ENCODE measurements around the gene ICAM2.
A peak's percentile ranks its signal among the peaks of the same experiment; 100 is the strongest.

ICAM2 gene

DNA sequence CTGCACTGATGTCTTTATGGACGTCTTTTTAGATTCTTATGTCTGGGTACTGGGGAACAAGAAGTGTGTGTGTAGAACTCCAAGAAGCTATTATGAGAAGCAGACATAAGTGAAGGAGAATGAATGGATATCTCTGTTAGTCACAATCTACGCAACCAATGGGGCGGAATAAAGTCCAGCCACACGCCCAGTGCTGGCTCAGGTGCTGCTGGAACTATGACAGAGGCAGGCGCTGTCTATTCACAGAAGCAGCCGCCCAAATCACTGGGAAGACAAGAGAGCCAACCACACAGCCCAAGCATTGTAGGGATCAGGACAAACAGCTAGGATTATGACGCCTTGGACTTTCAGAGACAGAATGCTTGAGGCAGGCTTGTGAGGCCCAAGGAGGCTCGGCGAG is 43.9 kb upstream of the ICAM2 start:
- H3K27ac Mint-ChIP-seq: no peak overlapping the region
- TF ChIP-seq, protein P1, sequence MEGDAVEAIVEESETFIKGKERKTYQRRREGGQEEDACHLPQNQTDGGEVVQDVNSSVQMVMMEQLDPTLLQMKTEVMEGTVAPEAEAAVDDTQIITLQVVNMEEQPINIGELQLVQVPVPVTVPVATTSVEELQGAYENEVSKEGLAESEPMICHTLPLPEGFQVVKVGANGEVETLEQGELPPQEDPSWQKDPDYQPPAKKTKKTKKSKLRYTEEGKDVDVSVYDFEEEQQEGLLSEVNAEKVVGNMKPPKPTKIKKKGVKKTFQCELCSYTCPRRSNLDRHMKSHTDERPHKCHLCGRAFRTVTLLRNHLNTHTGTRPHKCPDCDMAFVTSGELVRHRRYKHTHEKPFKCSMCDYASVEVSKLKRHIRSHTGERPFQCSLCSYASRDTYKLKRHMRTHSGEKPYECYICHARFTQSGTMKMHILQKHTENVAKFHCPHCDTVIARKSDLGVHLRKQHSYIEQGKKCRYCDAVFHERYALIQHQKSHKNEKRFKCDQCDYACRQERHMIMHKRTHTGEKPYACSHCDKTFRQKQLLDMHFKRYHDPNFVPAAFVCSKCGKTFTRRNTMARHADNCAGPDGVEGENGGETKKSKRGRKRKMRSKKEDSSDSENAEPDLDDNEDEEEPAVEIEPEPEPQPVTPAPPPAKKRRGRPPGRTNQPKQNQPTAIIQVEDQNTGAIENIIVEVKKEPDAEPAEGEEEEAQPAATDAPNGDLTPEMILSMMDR (IDR thresholded peaks at IDR 0.05): no peak
- H3K36me3 Mint-ChIP-seq (ENCODE audit: low read depth): peaks cover 40% of the 10 kb centered on the region
- no peak for DNase-seq
- H3K4me1 Mint-ChIP-seq: peaks cover 13% of the 10 kb centered on the region
- no peak overlapping the region for H3K4me3 Mint-ChIP-seq
- H3K27me3 Mint-ChIP-seq (ENCODE audit: low read depth, poor library complexity): peaks cover 5% of the 10 kb centered on the region
- peaks cover 11% of the 10 kb centered on the region for H3K9me3 Mint-ChIP-seq

GRCh38 chr17:64063766-64064224 is 43.4 kb upstream of the ICAM2 start:
- Mint-ChIP-seq H3K36me3 (ENCODE audit: low read depth) (peaks cover 34% of the 10 kb centered on the region), H3K27ac (no peak overlapping the region), H3K4me1 (peaks cover 14% of the 10 kb centered on the region), H3K27me3 (ENCODE audit: low read depth, poor library complexity) (peaks cover 5% of the 10 kb centered on the region), H3K9me3 (peaks cover 6% of the 10 kb centered on the region), H3K4me3 (peak overlapping the region; percentile 51)
- TF ChIP-seq, protein P1 (IDR thresholded peaks at IDR 0.05): peak; percentile 66
- DNase-seq: peak; percentile 75

DNA sequence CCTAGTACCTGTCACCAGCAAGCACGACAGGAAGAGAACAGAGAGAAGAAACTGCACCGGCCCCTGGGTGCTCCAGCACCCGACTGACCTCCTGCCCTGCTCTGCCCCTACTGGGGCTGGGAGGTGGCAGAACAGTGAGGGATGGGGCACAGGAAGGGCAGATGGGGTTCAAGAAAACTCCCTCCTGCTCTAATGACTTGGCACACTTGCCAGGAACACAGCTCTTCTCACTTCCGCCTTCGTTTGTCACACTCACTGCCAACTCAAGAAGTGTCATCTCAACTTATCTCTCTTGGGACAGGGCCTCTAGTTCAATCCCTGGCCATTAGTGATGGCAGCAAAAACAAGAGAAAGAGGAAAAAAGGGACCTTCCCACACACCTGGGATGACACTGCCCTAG is 42.7 kb upstream of the ICAM2 start:
- Mint-ChIP-seq H3K4me1 (peaks cover 18% of the 10 kb centered on the region), H3K27ac (no peak overlapping the region), H3K36me3 (ENCODE audit: low read depth) (peaks cover 27% of the 10 kb centered on the region), H3K9me3 (no peaks in the 10 kb centered on the region), H3K4me3 (no peak overlapping the region), H3K27me3 (ENCODE audit: low read depth, poor library complexity) (peaks cover 5% of the 10 kb centered on the region)
- no peak for DNase-seq
- TF ChIP-seq, protein P1 (IDR thresholded peaks at IDR 0.05): no peak

DNA sequence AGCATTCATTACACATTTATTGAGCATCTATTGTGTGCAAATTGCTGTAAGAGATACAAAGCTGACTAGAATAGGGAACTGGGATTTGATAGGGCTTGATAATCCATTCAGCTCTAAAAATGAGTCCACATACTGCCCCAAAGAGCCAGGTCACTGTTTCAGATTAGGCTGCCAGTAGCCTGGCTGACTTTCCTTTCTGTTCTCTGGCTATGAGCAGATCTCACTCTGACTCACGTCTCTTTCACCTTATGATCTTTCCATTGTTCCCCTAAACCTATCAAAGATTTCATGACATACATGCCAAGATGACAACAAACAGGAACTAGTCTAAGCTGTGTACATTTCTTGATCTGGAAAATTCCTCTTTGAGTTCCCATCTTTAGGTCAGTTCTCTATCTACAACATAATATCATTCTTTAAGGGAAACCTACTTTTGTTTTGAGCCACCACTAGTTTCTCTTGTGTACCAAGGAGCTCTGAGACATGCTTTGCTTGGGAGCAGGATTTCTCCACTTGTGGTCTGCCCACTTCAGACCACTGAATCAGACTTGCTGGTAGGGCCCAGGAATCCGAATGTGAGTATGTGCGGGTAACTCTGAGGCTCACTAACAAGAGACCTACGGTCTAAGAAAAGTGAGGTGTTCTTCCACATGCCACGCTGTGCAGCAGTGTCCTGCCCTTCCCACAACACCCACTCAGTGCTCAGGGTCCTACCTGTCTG is 40.9 kb upstream of the ICAM2 start:
- Mint-ChIP-seq H3K36me3 (ENCODE audit: low read depth) (peaks cover 11% of the 10 kb centered on the region), H3K4me3 (no peak overlapping the region), H3K4me1 (peaks cover 23% of the 10 kb centered on the region), H3K27ac (no peak overlapping the region), H3K27me3 (ENCODE audit: low read depth, poor library complexity) (no peaks in the 10 kb centered on the region), H3K9me3 (no peaks in the 10 kb centered on the region)
- no peak for DNase-seq
- TF ChIP-seq, protein P1 (IDR thresholded peaks at IDR 0.05): no peak

DNA sequence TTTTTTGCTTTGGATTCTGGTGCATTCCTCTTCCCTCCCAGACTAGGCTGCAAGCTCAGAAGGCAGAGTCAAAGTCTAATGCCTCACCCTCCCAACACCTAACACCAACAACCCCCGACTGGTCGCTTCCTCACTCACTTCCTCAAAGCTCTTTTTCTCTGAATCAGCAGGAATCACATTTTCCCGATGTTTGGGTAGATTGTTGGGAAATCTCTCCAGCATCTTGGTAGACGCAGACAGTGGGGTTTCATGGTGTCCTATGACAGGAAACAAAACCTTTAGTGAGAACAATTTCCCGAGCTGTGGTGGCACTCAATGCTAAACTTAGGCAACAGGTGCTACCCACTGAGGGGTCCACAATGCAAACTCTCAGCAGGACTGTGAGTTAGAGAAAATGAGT is 39.9 kb upstream of the ICAM2 start:
- Mint-ChIP-seq H3K4me3 (no peak overlapping the region), H3K9me3 (no peaks in the 10 kb centered on the region), H3K27ac (no peak overlapping the region), H3K36me3 (ENCODE audit: low read depth) (peaks cover 11% of the 10 kb centered on the region), H3K27me3 (ENCODE audit: low read depth, poor library complexity) (no peaks in the 10 kb centered on the region), H3K4me1 (peaks cover 23% of the 10 kb centered on the region)
- TF ChIP-seq, protein P1 (IDR thresholded peaks at IDR 0.05): no peak
- DNase-seq: no peak

DNA sequence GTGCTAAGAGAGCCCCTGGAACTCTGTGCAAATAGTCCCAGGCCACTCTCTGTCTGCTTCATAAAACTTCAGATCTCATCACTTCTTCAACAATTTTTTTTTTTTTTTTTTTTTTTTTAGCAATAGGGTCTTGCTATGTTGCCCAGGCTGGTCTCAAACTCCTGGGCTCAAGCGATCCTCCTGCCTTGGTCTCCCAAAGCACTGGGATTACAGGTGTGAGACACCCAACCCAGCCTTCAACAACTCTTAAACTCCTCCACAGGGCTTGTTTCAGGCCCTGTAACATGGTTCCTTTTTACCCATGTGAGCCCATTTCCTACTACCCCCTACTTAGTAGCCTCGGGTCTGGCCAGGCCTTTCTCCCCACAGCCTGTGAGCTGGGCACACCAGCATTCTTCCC is 39.3 kb upstream of the ICAM2 start:
- Mint-ChIP-seq H3K27me3 (ENCODE audit: low read depth, poor library complexity) (no peaks in the 10 kb centered on the region), H3K4me3 (no peak overlapping the region), H3K27ac (no peak overlapping the region), H3K9me3 (no peaks in the 10 kb centered on the region), H3K36me3 (ENCODE audit: low read depth) (peaks cover 11% of the 10 kb centered on the region), H3K4me1 (peaks cover 27% of the 10 kb centered on the region)
- DNase-seq: no peak
- TF ChIP-seq, protein P1 (IDR thresholded peaks at IDR 0.05): no peak
